Aorta (tissue), 5 donors: Measurements from ENCODE around the gene MANSC1. TPM values are rescaled to one million over a fixed set of nuclear protein-coding genes. Genes with fewer than 3 reads are reported as not detected.
"Not testable (repeated sequence)": the region's sequence is repeated elsewhere in the genome, so short reads cannot be mapped to it uniquely, and the experiment has no call there.

Experiments used
- ATAC-seq: fragments of 200-7000 bp; cut with Tn5 transposase; one replicate; pipeline ENCODE4 v1.9.1; 2022; ENCODE audit warnings: moderate library complexity; ENCODE audit not compliant: low FRiP score
- DNase-seq, 2 donors: peaks; one replicate each; pipeline ENCODE4 v3.0.0-alpha.2; 2020
- H3K27ac ChIP-seq, 2 donors: one replicate each; pipeline ENCODE4 v1.5.1; 2013; ENCODE audit warnings: low read length in 2 of 2, mild to moderate bottlenecking in 2 of 2, moderate library complexity in 2 of 2, control low read depth in 1 of 2, inconsistent platforms in 1 of 2, low read depth in 1 of 2
- H3K27me3 ChIP-seq, 2 donors: one replicate each; pipeline ENCODE4 v1.6.1; 2013; ENCODE audit warnings: control low read depth in 1 of 2, low read length in 1 of 2, mild to moderate bottlenecking in 1 of 2, moderate library complexity in 1 of 2; ENCODE audit not compliant: insufficient read depth in 2 of 2, control insufficient read depth in 1 of 2
- H3K36me3 ChIP-seq, 2 donors: one replicate each; pipeline ENCODE4 v1.6.1; 2013; ENCODE audit warnings: control low read depth in 1 of 2, low read length in 1 of 2, mild to moderate bottlenecking in 1 of 2; ENCODE audit not compliant: insufficient read depth in 2 of 2, control insufficient read depth in 1 of 2
- H3K4me1 ChIP-seq, 2 donors: one replicate each; pipeline ENCODE4 v1.6.1; 2013; ENCODE audit warnings: low read length in 2 of 2, control low read depth in 1 of 2, mild to moderate bottlenecking in 1 of 2, moderate library complexity in 1 of 2; ENCODE audit not compliant: insufficient read depth in 2 of 2, control insufficient read depth in 1 of 2
- H3K4me3 ChIP-seq, 2 donors: one replicate each; pipeline ENCODE4 v1.5.1; 2013; ENCODE audit warnings: low read length in 2 of 2, control low read depth in 1 of 2, mild to moderate bottlenecking in 1 of 2
- H3K9me3 ChIP-seq: one replicate; pipeline ENCODE4 v1.6.1; 2013; ENCODE audit warnings: mild to moderate bottlenecking, low read length; ENCODE audit not compliant: control insufficient read depth
- WGBS, 2 donors: extraction: QIAGEN DNeasy Blood & Tissue Kit; methylation state at CpG; one replicate each; pipeline ENCODE4 v1.1.7; 2013; 5-methylcytosine and 5-hydroxymethylcytosine counted together
- intact Hi-C, 2 donors: fragments of 100-400 bp; cut with DNase I; formaldehyde crosslinking; loops; one replicate each; pipeline versions ENCODE4 v1.14.2 to v1.15.0; 2022
- polyA plus RNA-seq, 2 donors: library from polyadenylated mRNA; stranded (reverse); fragments of 200-250 nt; gene quantifications; one replicate each; pipeline ENCODE4 v1.2.3, GENCODE V29; 2013
- total RNA-seq, 2 donors: library from RNA; stranded (reverse); fragmentation: NEBNext Ultra II Directional; extraction: Animal tissue kit (Norgen Biotek cat#: 25700); gene quantifications; one replicate each; pipeline ENCODE4 v1.2.1, GENCODE V29; 2021
- donor health status: healthy with polysubstance abuse.
- donor health status: Bipolar disorder and iron deficiency.
- donor health status: DM: no; HTN: no; CAD: no.
- donor health status: DM: no; HTN: no; CAD: no.
- donor health status: DM: yes; HTN: yes; CAD: no.

The MANSC1 gene
- total and polyA plus RNA-seq, 4 donors = 18.8 to 38.1 (median 35.4) TPM

- no peaks in the 10 kb centered on the region for H3K36me3 ChIP-seq
- 35 to 42% methylated on average over 9 of the region's 9 CpGs for WGBS, 2 donors
- DNase-seq (no peak), ATAC-seq (peak; percentile 45)
- H3K4me1 ChIP-seq = no peaks in the 10 kb centered on the region
- H3K27ac ChIP-seq = peak overlapping the region in 1 of 2 donors; percentile 52
- no peaks in the 10 kb centered on the region for H3K9me3 ChIP-seq
- H3K4me3 ChIP-seq = peak overlapping the region in 1 of 2 donors; percentile 26
- no peaks in the 10 kb centered on the region for H3K27me3 ChIP-seq
- intact Hi-C loops = loop anchor here in 1 of 2 donors (10.0 kb wide), 1 partner anchor 55 kb away; the partner anchor contains the start of gene LRP6
These were observed 30.4 kb downstream of the MANSC1 start for GRCh38 chr12:12319451-12320183.

GRCh38 chr12:12315838-12316237 is 34.2 kb downstream of the MANSC1 start:
- intact Hi-C loops = no loop called here
- Histone ChIP-seq H3K4me1 (no peaks in the 10 kb centered on the region), H3K9me3 (no peaks in the 10 kb centered on the region), H3K36me3 (no peaks in the 10 kb centered on the region), H3K27ac (no peak overlapping the region), H3K4me3 (no peak overlapping the region), H3K27me3 (no peaks in the 10 kb centered on the region)
- no peak for DNase-seq
- no peak for ATAC-seq

DNA sequence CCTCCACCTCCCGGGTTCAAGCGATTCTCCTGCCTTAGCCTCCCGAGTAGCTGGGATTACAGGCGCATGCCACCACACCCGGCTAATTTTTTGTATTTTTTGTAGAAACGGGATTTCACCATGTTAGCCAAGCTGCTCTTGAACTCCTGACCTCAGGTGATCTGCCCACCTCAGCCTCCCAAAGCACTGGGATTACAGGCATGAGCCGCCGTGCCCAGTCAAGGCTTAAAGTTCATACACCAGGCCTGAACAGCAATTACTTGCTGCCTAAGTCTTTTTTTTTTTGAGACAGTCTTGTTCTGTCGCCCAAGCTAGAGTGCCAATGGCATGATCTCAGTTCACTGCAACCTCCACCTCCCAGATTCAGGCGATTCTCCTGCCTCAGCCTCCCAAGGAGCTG is 39.3 kb downstream of the MANSC1 start:
- H3K27me3 ChIP-seq, intact Hi-C loops, H3K4me3 ChIP-seq, H3K36me3 ChIP-seq, H3K4me1 ChIP-seq, H3K9me3 ChIP-seq, DNase-seq, ATAC-seq, H3K27ac ChIP-seq: not testable (repeated sequence)
- WGBS, 2 donors = 86 to 89% methylated on average over 10 of the region's 10 CpGs

- intact Hi-C loops = no loop called here
These were observed 44.3 kb downstream of the MANSC1 start for GRCh38 chr12:12305568-12306300.

GRCh38 chr12:12302976-12303375 is 47.1 kb downstream of the MANSC1 start:
- DNase-seq (no peak), ATAC-seq (no peak)
- Histone ChIP-seq H3K4me3 (no peak overlapping the region), H3K36me3 (no peaks in the 10 kb centered on the region), H3K27ac (no peak overlapping the region), H3K9me3 (no peaks in the 10 kb centered on the region), H3K4me1 (no peaks in the 10 kb centered on the region), H3K27me3 (no peaks in the 10 kb centered on the region)
- 96 to 98% methylated on average over 2 of the region's 2 CpGs for WGBS, 2 donors
- intact Hi-C loops = no loop called here

More at GRCh38 chr12:12305568-12306300, 44.3 kb downstream of the MANSC1 start:
- H3K36me3 ChIP-seq = no peaks in the 10 kb centered on the region
- no peak overlapping the region for H3K4me3 ChIP-seq
- no peak overlapping the region for H3K27ac ChIP-seq
- no peaks in the 10 kb centered on the region for H3K27me3 ChIP-seq
- H3K4me1 ChIP-seq = no peaks in the 10 kb centered on the region
- ATAC-seq (no peak), DNase-seq (no peak)
- 85 to 87% methylated on average over 7 of the region's 7 CpGs for WGBS, 2 donors
- no peaks in the 10 kb centered on the region for H3K9me3 ChIP-seq

- intact Hi-C loops = no loop called here
- H3K36me3 ChIP-seq = no peaks in the 10 kb centered on the region
- no peaks in the 10 kb centered on the region for H3K4me1 ChIP-seq
- H3K27me3 ChIP-seq = no peaks in the 10 kb centered on the region
- no peaks in the 10 kb centered on the region for H3K9me3 ChIP-seq
- WGBS, 2 donors = 94% methylated on average over 2 of the region's 2 CpGs
- H3K27ac ChIP-seq = no peak overlapping the region
- DNase-seq = no peak
- H3K4me3 ChIP-seq = no peak overlapping the region
- no peak for ATAC-seq
These were observed 48.9 kb downstream of the MANSC1 start for GRCh38 chr12:12301122-12301521.

GRCh38 chr12:12297201-12297830 is 52.7 kb downstream of the MANSC1 start:
- H3K36me3 ChIP-seq = no peaks in the 10 kb centered on the region
- ATAC-seq = no peak
- peaks cover 0 to 3% of the 10 kb centered on the region in 2 donors for H3K4me1 ChIP-seq
- intact Hi-C loops = no loop called here
- no peak overlapping the region for H3K4me3 ChIP-seq
- WGBS, 2 donors = 83 to 84% methylated on average over 8 of the region's 8 CpGs
- H3K9me3 ChIP-seq = no peaks in the 10 kb centered on the region
- DNase-seq = no peak
- no peaks in the 10 kb centered on the region for H3K27me3 ChIP-seq
- no peak overlapping the region for H3K27ac ChIP-seq

- ATAC-seq (peak; percentile 48), DNase-seq (peak in 1 of 2 donors; percentile 53)
- H3K27me3 ChIP-seq = no peaks in the 10 kb centered on the region
- H3K36me3 ChIP-seq = no peaks in the 10 kb centered on the region
- no peak overlapping the region for H3K27ac ChIP-seq
- H3K9me3 ChIP-seq = no peaks in the 10 kb centered on the region
- intact Hi-C loops = no loop called here
- peaks cover 0 to 3% of the 10 kb centered on the region in 2 donors for H3K4me1 ChIP-seq
- H3K4me3 ChIP-seq = no peak overlapping the region
- WGBS, 2 donors = 44 to 53% methylated on average over 5 of the region's 5 CpGs
These were observed 55.6 kb downstream of the MANSC1 start for GRCh38 chr12:12294215-12295005.
